K562 (cell line): ENCODE results near the gene SPDL1. TPM values are rescaled to one million over a fixed set of nuclear protein-coding genes. Genes with fewer than 3 reads are reported as not detected.

Experiments
- ATAC-seq: fragments of 200-7000 bp; cut with Tn5 transposase; 3 replicates; pipeline ENCODE4 v1.9.1; 2020; ENCODE audit warnings: moderate library complexity
- BruUV-seq: library from RNA; stranded (reverse); fragments of 400-500 nt; replicated peaks from 2 replicates; lab custom pipeline; 2021; lab: Mats Ljungman, UMichigan
- CTCF ChIA-PET: fragments of 300-600 bp; formaldehyde crosslinking; extraction: SDS; loops from one replicate; lab custom pipeline; 2021; ENCODE audit warnings: low intra/inter-chr PET ratio; lab: Yijun Ruan, JAX
- POLR2A ChIA-PET: fragments of 300-600, 350-650 bp; sonication (Branson Sonifier 250); formaldehyde crosslinking; extraction: SDS; loops from one replicate; lab custom pipeline; 2021; ENCODE audit warnings: antibody characterized with exemption, inconsistent platforms; lab: Yijun Ruan, JAX
- DNase-seq, 4 experiments: peaks; one replicate each; pipeline versions ENCODE4 v3.0.0 to v3.0.0-alpha.2; 2011 to 2018; ENCODE audit warnings: low spot score in 3 of 4, mixed read lengths in 3 of 4; ENCODE audit errors: extremely low read depth in 1 of 4
- FAIRE-seq: peaks from 2 replicates; lab custom pipeline; 2011; peaks lifted over from hg19 to GRCh38; lab: Jason Lieb, UNC
- H2AFZ ChIP-seq: 2 replicates; pipeline ENCODE4 v1.6.0; 2011; ENCODE audit warnings: low read depth, low read length, control low read depth, inconsistent platforms
- H3K27ac ChIP-seq: fragments of 200-600 bp; 3 replicates; pipeline ENCODE4 v1.8.0; 2011; ENCODE audit warnings: low read depth, mild to moderate bottlenecking, control low read depth, inconsistent platforms, low read length, moderate library complexity, mixed read lengths; ENCODE audit errors: extremely low read depth
- H3K27me3 ChIP-seq, 2 experiments: fragments of 300-600 bp in 1 of 2; 2 replicates in 1 of 2; 3 replicates in 1 of 2; pipeline versions ENCODE4 v1.6.0 to v1.8.0; 2011; ENCODE audit warnings: inconsistent platforms in 2 of 2, low read length in 2 of 2, mild to moderate bottlenecking in 1 of 2, mixed read lengths in 1 of 2, moderate library complexity in 1 of 2; ENCODE audit not compliant: control insufficient read depth in 2 of 2, insufficient read depth in 2 of 2
- H3K36me3 ChIP-seq: fragments of 300-600 bp; 3 replicates; pipeline ENCODE4 v1.8.0; 2011; ENCODE audit warnings: mild to moderate bottlenecking, low read length, inconsistent platforms; ENCODE audit not compliant: control insufficient read depth, insufficient read depth
- H3K4me1 ChIP-seq, 2 experiments: fragments of 200-600 bp in 1 of 2; replicated peaks in 1 of 2; 2 replicates in 1 of 2; 3 replicates in 1 of 2; pipeline versions ENCODE4 v1.5.1 to v1.8.0; 2011; ENCODE audit warnings: inconsistent platforms in 2 of 2, low read length in 2 of 2, mild to moderate bottlenecking in 1 of 2, mixed read lengths in 1 of 2, moderate library complexity in 1 of 2; ENCODE audit not compliant: control insufficient read depth in 2 of 2, insufficient read depth in 2 of 2
- H3K4me2 ChIP-seq: 2 replicates; pipeline ENCODE4 v1.6.1; 2011; ENCODE audit warnings: low read length, control low read depth, inconsistent platforms, mixed read lengths; ENCODE audit not compliant: insufficient read depth
- H3K4me3 ChIP-seq: fragments of 200-600 bp; sonication (generic), shearing (Covaris generic); 2 replicates; pipeline ENCODE4 v1.5.1; 2016; ENCODE audit warnings: control low read depth, inconsistent platforms
- H3K79me2 ChIP-seq: fragments of 200-600 bp; 3 replicates; pipeline ENCODE4 v1.8.0; 2011; ENCODE audit warnings: low read length, inconsistent platforms; ENCODE audit not compliant: control insufficient read depth, insufficient read depth
- H3K9ac ChIP-seq, 2 experiments: 2 replicates each; pipeline versions ENCODE4 v1.6.0 to v1.6.1; 2011; ENCODE audit warnings: low read depth in 2 of 2, low read length in 2 of 2, control low read depth in 1 of 2, inconsistent platforms in 1 of 2, mild to moderate bottlenecking in 1 of 2, mixed read lengths in 1 of 2; ENCODE audit not compliant: insufficient read depth in 1 of 2
- H3K9me1 ChIP-seq: one replicate; pipeline ENCODE4 v1.6.0; 2011; ENCODE audit warnings: inconsistent platforms, mild to moderate bottlenecking, low read length, moderate library complexity; ENCODE audit not compliant: control insufficient read depth, insufficient read depth
- H3K9me3 ChIP-seq: replicated peaks from 2 replicates; pipeline ENCODE4 v1.5.1; 2011; ENCODE audit warnings: low read depth, low read length, inconsistent platforms; ENCODE audit not compliant: control insufficient read depth, insufficient read depth
- H4K20me1 ChIP-seq: replicated peaks from 2 replicates; pipeline ENCODE4 v1.6.1; 2011; ENCODE audit warnings: low read length, inconsistent platforms, mixed read lengths; ENCODE audit not compliant: control insufficient read depth, insufficient read depth
- CHAMP1 ChIP-seq: fragments of 450-650 bp; IDR thresholded peaks from 2 replicates; pipeline ENCODE4 v1.6.1; 2016; ENCODE audit warnings: mild to moderate bottlenecking
- E2F8 ChIP-seq: fragments of 450-650 bp; IDR thresholded peaks from 2 replicates; pipeline ENCODE4 v1.7.1; 2018; ENCODE audit warnings: mild to moderate bottlenecking, low read depth; ENCODE audit not compliant: partially characterized antibody
- FOXM1 ChIP-seq, 2 experiments: fragments of 450-650 bp in 1 of 2; sonication (generic) in 1 of 2; formaldehyde crosslinking in 1 of 2; IDR thresholded peaks; 2 replicates each; pipeline versions ENCODE4 v1.6.1 to v1.9.0; 2017 to 2022; ENCODE audit warnings: low read depth in 2 of 2, mild to moderate bottlenecking in 2 of 2, missing genetic modification reagents in 1 of 2, moderate library complexity in 1 of 2
- MECOM ChIP-seq: fragments of 250-450 bp; sonication (Bioruptor Pico); IDR thresholded peaks from 2 replicates; pipeline ENCODE4 v1.8.0; 2022; ENCODE audit warnings: inconsistent platforms
- MLX ChIP-seq, 2 experiments: fragments of 450-650 bp in 1 of 2; sonication (generic) in 1 of 2; formaldehyde crosslinking; conservative IDR thresholded peaks; 2 replicates each; pipeline versions ENCODE4 v1.4.0 to v1.8.1; 2020 to 2022; ENCODE audit warnings: mild to moderate bottlenecking in 1 of 2, missing genetic modification reagents in 1 of 2
- SOX6 ChIP-seq: fragments of 450-650 bp; IDR thresholded peaks from 2 replicates; pipeline ENCODE4 v1.6.1; 2014; ENCODE audit warnings: mild to moderate bottlenecking
- SRSF9 ChIP-seq: fragments of 200-400 bp; formaldehyde crosslinking; IDR thresholded peaks from 2 replicates; pipeline ENCODE4 v1.6.1; 2017; ENCODE audit warnings: low read depth, low read length, borderline replicate concordance
- ZFP1 ChIP-seq: fragments of 450-650 bp; formaldehyde crosslinking; IDR thresholded peaks from 2 replicates; pipeline ENCODE4 v1.4.0; 2020; ENCODE audit warnings: mild to moderate bottlenecking, mixed read lengths
- ZNF24 ChIP-seq: fragments of 450-650 bp; IDR thresholded peaks from 2 replicates; pipeline ENCODE4 v1.6.1; 2016
- ZNF561 ChIP-seq: fragments of 450-650 bp; formaldehyde crosslinking; conservative IDR thresholded peaks from 2 replicates; pipeline ENCODE4 v1.4.0; 2020; ENCODE audit warnings: mild to moderate bottlenecking, moderate library complexity
- WGBS: fragments of 100-300 bp; shearing (Covaris generic); methylation state at CpG from one replicate; pipeline ENCODE4 v1.1.6; 2016; ENCODE audit warnings: low coverage, mixed read lengths; ENCODE audit not compliant: insufficient coverage; ENCODE audit errors: missing lambda C conversion rate; 5-methylcytosine and 5-hydroxymethylcytosine counted together
- in situ Hi-C: fragments of 300-500 bp; cut with MboI; formaldehyde crosslinking; loops from 4 replicates; pipeline ENCODE4 v1.15.0; 2018; ENCODE audit warnings: inconsistent platforms, mixed read lengths
- intact Hi-C: fragments of 100-400 bp; cut with micrococcal nuclease; formaldehyde crosslinking; loops from 2 replicates; pipeline ENCODE4 v1.14.2; 2022
- polyA plus RNA-seq, 8 experiments: library from polyadenylated mRNA; depleted of rRNA in 4 of 8; stranded (reverse) in 5 of 8; unstranded in 3 of 8; fragments of >200 nt; fragmentation: Nextera tagmentation in 2 of 8; fragmentation: Illumina TruSeq in 1 of 8; extraction: Ambion mirVana in 2 of 8; extraction: Trizol in 1 of 8; gene quantifications; 2 replicates each; pipeline versions ENCODE4 v1.2.1 to v1.2.3, GENCODE V29; 2011 to 2014; ENCODE audit warnings: inconsistent platforms in 1 of 8, missing spikeins in 1 of 8
- total RNA-seq, 7 experiments: library from RNA; depleted of rRNA in 6 of 7; stranded (reverse); fragments of >200 nt in 6 of 7; fragmentation: Illumina TruSeq in 2 of 7; extraction: Trizol in 2 of 7; gene quantifications; 2 replicates each; pipeline versions ENCODE4 v1.2.1 to v1.2.3, GENCODE V29; 2011 to 2021; ENCODE audit warnings: low replicate concordance in 1 of 7
- TF ChIP-seq, protein P1 (sequence below): sonication (generic); formaldehyde crosslinking; IDR thresholded peaks from 2 replicates; pipeline ENCODE4 v1.8.1; 2023; ENCODE audit warnings: mild to moderate bottlenecking, missing genetic modification reagents

Gene SPDL1
- total and polyA plus RNA-seq, 9 of the 15 experiments (the other 6 are each of a cell fraction or from before 2014, with no cell fraction given): 32.4 to 59.6 (median 49.0) TPM

DNA sequence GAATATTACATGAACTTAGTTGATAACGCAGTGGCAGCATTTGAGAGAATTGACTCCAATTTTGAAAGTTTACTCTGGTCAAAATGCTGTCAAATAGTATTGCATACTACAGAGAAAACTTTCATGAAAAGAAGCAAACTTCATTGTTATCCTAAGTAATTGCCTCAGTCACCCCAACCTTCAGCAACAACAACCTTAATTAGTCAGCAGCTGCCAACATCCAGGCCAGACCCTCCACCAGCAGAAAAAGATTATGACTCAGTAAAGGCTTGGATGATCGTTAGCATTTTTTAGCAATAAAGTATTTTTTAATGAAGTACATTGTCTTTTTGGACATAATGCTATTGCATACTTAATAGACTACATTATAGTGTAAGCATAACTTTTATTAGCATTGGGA, 40.8 kb upstream of the SPDL1 start:
- H3K27ac ChIP-seq: no peak overlapping the region
- BruUV-seq: no TSS peak
- in situ Hi-C loops: no loop called here

More for the DNA sequence above, 40.8 kb upstream of the SPDL1 start:
- POLR2A ChIA-PET: no interaction called here
- intact Hi-C loops: no loop called here
- Histone ChIP-seq H3K27me3 (no peaks in the 10 kb centered on the region; a peak in 1 of 5 replicates), H3K9ac (no peak overlapping the region), H4K20me1 (no peaks in the 10 kb centered on the region), H3K9me3 (no peaks in the 10 kb centered on the region), H3K9me1 (no peaks in the 10 kb centered on the region), H3K36me3 (no peaks in the 10 kb centered on the region), H3K79me2 (no peaks in the 10 kb centered on the region), H3K4me1 (no peaks in the 10 kb centered on the region), H3K4me3 (no peak overlapping the region), H3K4me2 (no peak overlapping the region), H2AFZ (no peak overlapping the region)
- TF ChIP-seq ZNF24: no peak
- TF ChIP-seq MECOM: no peak
- TF ChIP-seq ZFP1 (CRISPR knock-in tag): no peak
- TF ChIP-seq E2F8: no peak
- no peak for TF ChIP-seq SOX6
- no peak for TF ChIP-seq ZNF561 (CRISPR knock-in tag)
- TF ChIP-seq CHAMP1: no peak
- no peak for TF ChIP-seq SRSF9
- TF ChIP-seq MLX (CRISPR knock-in tag; conservative IDR thresholded peaks at IDR 0.05): no peak
- no peak for TF ChIP-seq FOXM1 (IDR thresholded peaks at IDR 0.05; ENCODE audit: low read depth)
- no peak for TF ChIP-seq FOXM1 (CRISPR knock-in tag; IDR thresholded peaks at IDR 0.05; ENCODE audit: low read depth)
- TF ChIP-seq, protein P1, sequence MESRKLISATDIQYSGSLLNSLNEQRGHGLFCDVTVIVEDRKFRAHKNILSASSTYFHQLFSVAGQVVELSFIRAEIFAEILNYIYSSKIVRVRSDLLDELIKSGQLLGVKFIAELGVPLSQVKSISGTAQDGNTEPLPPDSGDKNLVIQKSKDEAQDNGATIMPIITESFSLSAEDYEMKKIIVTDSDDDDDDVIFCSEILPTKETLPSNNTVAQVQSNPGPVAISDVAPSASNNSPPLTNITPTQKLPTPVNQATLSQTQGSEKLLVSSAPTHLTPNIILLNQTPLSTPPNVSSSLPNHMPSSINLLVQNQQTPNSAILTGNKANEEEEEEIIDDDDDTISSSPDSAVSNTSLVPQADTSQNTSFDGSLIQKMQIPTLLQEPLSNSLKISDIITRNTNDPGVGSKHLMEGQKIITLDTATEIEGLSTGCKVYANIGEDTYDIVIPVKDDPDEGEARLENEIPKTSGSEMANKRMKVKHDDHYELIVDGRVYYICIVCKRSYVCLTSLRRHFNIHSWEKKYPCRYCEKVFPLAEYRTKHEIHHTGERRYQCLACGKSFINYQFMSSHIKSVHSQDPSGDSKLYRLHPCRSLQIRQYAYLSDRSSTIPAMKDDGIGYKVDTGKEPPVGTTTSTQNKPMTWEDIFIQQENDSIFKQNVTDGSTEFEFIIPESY (CRISPR knock-in tag): no peak
- WGBS: 6% methylated on average over 2 of the region's 2 CpGs
- CTCF ChIA-PET: no interaction called here
- no peak for DNase-seq
- no peak for ATAC-seq
- no peak for FAIRE-seq
